Activated T-cell treated with anti-CD3 and anti-CD28 coated beads, Interleukin-2, amount 50 U/mL, for 4 hours (primary cell): ENCODE results near the gene ADIPOR2. TPM values are rescaled to one million over a fixed set of nuclear protein-coding genes. Genes with fewer than 3 reads are reported as not detected.

Source experiments
- ATAC-seq, 2 donors: fragments of 200-7000 bp; cut with Tn5 transposase; one replicate each; pipeline ENCODE4 v1.10.0; 2021
- DNase-seq: peaks from one replicate; pipeline ENCODE4 v3.0.0-alpha.2; 2020
- H3K27me3 Mint-ChIP-seq: one replicate; pipeline ENCODE4 v1.8.0; 2021; ENCODE audit warnings: low read depth, mixed read lengths
- H3K36me3 Mint-ChIP-seq: one replicate; pipeline ENCODE4 v1.8.0; 2022; ENCODE audit warnings: mixed read lengths; ENCODE audit not compliant: insufficient read depth
- H3K4me1 Mint-ChIP-seq: one replicate; pipeline ENCODE4 v1.8.0; 2021; ENCODE audit warnings: low read depth, mixed read lengths
- H3K4me3 Mint-ChIP-seq: one replicate; pipeline ENCODE4 v1.8.0; 2021; ENCODE audit warnings: mild to moderate bottlenecking, moderate library complexity, mixed read lengths
- H3K9me3 Mint-ChIP-seq: one replicate; pipeline ENCODE4 v1.8.0; 2021; ENCODE audit warnings: mixed read lengths
- total RNA-seq, 3 donors: library from RNA; stranded (reverse); gene quantifications; one replicate each; pipeline ENCODE4 v1.2.1, GENCODE V29; 2021

Gene ADIPOR2
- total RNA-seq, 3 donors from 2014 or later = 45.0 to 54.2 (median 46.8) TPM

DNA sequence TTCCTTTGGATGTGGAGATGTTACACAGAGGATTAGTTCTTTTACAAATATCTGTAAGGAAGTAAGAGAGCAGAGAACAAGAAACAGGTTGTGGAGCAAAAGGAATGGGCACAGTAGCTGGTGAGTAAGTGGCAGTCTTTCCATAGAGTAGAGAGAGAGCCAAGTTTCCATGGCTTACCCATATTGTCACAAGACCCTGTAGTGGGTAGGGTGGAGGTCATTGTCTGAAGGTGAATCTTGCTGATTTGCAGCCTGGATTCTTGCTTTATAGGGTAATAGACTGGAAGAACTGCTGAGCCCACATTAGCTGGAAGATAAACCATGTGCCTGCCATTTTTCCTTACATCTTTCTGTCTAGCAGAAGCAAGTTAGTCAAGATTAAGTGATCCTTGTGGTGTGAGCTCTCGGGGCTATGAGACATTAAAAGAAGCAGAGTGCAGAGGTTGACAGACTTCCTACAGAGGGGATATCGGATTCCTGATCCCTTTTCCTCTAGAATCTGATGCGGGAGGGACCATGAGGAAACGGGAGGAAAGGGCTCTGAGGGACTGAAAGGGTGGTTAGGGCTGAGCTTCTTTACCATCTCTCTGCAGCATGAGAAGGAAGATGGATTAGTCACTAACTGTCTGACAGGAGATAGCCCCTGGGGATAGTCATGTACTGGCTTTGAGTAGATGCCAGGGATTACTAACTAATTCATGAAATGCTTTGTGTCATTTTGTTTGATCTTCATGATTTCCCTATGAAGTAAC, 85.5 kb downstream of the ADIPOR2 start:
- Mint-ChIP-seq H3K9me3 (no peaks in the 10 kb centered on the region), H3K27me3 (no peaks in the 10 kb centered on the region), H3K4me1 (peaks cover 9% of the 10 kb centered on the region), H3K4me3 (no peak overlapping the region), H3K36me3 (peaks cover 48% of the 10 kb centered on the region)
- DNase-seq (no peak), ATAC-seq (no peak)

DNA sequence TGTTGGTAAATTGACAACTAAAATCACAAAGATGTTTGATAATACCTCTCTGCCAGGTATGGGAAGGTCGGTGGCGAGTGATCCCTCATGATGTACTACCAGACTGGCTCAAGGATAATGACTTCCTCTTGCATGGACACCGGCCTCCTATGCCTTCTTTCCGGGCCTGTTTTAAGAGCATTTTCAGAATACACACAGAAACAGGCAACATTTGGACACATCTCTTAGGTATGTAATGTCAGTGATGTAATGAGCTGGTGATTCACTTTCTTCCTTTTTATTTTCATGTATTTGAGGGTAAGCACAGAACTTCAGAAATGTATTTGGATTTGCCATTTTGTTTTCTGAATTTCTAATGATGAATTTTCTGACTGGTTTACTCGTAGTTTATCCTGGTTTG, 86.9 kb downstream of the ADIPOR2 start:
- H3K4me1 Mint-ChIP-seq = peaks cover 9% of the 10 kb centered on the region
- no peak for ATAC-seq
- no peaks in the 10 kb centered on the region for H3K27me3 Mint-ChIP-seq
- H3K9me3 Mint-ChIP-seq = no peaks in the 10 kb centered on the region
- H3K36me3 Mint-ChIP-seq = peaks cover 45% of the 10 kb centered on the region
- DNase-seq = no peak
- H3K4me3 Mint-ChIP-seq = no peak overlapping the region

DNA sequence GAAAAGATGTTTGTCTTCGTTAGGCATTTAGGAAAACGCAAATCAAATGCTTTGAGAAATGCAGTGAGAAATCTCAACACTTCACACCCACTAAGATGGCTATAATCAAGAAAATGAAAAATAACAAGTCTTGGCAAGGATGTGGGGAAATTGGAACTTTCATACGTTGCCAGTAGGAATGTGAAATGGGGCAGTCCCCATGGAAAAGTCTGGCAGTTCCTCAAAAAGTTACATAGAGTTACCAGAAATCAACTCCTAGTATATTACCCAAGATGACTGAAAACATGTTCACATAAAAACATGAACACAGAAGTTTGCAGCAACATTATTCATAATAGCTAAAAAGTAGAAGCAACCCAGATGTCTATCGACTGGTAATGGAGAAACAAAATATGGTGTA, 88.0 kb downstream of the ADIPOR2 start:
- DNase-seq (no peak), ATAC-seq (no peak)
- Mint-ChIP-seq H3K9me3 (no peaks in the 10 kb centered on the region), H3K4me3 (no peak overlapping the region), H3K36me3 (peaks cover 41% of the 10 kb centered on the region), H3K4me1 (peaks cover 9% of the 10 kb centered on the region), H3K27me3 (no peaks in the 10 kb centered on the region)

DNA sequence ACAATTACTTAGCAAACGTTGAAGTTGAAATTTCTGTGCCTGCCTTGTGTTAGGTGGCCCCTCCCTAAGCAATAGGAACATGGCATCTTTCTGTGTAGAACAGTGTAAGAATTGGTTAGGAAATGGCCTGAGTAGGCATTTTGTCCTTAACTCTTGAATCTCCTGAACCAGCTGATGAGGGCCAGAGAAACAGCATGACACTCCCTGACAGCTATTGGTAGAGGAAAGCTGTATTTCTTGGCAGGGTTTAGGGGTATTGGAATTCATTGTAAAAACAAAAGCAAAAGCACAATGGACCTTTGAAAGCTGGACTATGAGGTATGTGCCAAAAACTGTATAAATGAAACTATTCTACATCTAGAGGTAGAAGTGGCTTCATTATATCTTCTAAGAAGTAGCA, 88.9 kb downstream of the ADIPOR2 start:
- no peaks in the 10 kb centered on the region for H3K9me3 Mint-ChIP-seq
- no peak overlapping the region for H3K4me3 Mint-ChIP-seq
- peaks cover 44% of the 10 kb centered on the region for H3K36me3 Mint-ChIP-seq

DNA sequence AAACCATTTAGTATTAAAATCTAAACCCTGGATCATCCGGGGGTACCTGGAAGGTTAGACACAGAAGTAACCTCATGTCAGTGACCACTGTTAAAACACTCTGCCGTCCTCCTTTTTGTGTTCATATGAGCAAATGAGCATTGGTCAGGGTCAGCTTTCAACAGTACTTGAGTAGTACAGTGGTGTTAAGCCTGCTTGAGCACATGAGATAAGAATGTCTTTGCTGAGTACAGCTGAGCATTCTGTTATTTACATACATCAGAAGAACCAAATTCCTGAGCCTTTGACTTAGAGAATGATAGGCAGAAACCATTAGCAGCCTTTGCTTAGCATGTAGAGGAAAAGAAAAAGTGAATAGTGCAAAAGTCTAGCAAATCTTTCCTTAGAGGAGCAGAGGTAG, 90.9 kb downstream of the ADIPOR2 start:
- Mint-ChIP-seq H3K36me3 (peaks cover 36% of the 10 kb centered on the region), H3K4me3 (no peak overlapping the region), H3K4me1 (no peaks in the 10 kb centered on the region), H3K9me3 (no peaks in the 10 kb centered on the region), H3K27me3 (no peaks in the 10 kb centered on the region)
- ATAC-seq = no peak
- no peak for DNase-seq

More for the DNA sequence above, 88.9 kb downstream of the ADIPOR2 start:
- ATAC-seq (no peak), DNase-seq (no peak)
- Mint-ChIP-seq H3K27me3 (no peaks in the 10 kb centered on the region), H3K4me1 (peaks cover 9% of the 10 kb centered on the region)

DNA sequence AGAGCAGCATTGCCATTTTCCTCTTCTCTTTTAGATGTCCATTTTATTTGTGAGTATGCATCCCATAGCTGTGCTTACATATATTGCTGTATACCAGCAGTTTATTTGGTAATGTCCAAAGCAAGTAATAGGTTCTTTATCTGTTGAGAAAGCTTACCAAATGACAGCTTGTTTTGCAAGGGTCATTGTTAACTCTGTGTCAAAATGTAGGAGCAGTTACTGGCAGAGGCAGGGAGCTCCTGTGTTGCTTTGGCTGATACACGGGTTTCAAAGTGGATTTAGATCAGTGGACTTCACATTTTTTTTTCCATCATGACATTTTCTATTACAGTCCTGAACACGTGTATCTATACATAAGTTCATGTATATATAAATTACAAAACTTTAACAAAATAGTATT, 91.3 kb downstream of the ADIPOR2 start:
- Mint-ChIP-seq H3K27me3 (no peaks in the 10 kb centered on the region), H3K9me3 (no peaks in the 10 kb centered on the region), H3K4me1 (no peaks in the 10 kb centered on the region), H3K36me3 (peaks cover 33% of the 10 kb centered on the region), H3K4me3 (no peak overlapping the region)
- ATAC-seq (no peak), DNase-seq (no peak)

DNA sequence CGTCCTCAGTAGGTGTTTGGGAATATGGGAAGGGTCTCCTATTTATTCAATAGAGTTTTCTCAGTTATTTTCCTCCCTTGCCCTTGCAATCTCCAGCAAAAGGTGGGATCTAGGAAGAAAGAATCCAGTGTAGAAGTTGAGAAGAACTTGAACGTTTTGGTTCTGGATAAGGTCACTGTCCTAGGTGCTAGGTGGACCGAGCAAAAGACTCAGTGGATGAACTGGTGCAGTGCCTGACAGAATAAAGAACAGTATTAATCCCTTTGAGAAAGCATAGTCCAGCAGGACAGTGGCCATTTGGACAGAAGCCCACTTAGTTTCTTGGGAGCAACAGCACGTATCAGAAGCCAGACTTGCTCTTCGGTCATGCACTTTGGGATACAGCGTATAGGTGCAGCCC, 96.8 kb downstream of the ADIPOR2 start:
- ATAC-seq (no peak), DNase-seq (no peak)
- H3K4me1 Mint-ChIP-seq = peaks cover 15% of the 10 kb centered on the region
- no peak overlapping the region for H3K4me3 Mint-ChIP-seq
- H3K36me3 Mint-ChIP-seq = peaks cover 15% of the 10 kb centered on the region
- H3K27me3 Mint-ChIP-seq = no peaks in the 10 kb centered on the region
- no peaks in the 10 kb centered on the region for H3K9me3 Mint-ChIP-seq

DNA sequence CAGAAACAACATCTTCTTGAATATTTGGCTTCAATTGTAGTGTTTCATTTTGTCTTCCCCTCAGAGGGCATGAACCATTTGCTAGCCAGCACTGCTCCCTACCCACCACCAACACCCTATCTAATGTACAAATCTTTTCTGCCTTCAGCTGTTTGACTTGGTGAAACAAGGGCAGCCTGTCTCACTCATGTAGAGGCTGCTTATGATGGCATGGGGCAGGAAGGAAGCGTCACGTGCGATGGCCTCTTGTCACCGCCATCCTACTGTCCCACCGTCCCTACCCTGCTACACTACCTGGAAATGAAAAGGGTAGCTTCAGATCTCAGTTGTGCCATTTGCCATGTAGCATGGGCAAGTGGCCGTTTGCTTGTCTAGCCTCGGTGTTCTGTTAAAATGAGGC, 99.6 kb downstream of the ADIPOR2 start:
- H3K4me3 Mint-ChIP-seq = no peak overlapping the region
- peaks cover 4% of the 10 kb centered on the region for H3K36me3 Mint-ChIP-seq
- H3K9me3 Mint-ChIP-seq = no peaks in the 10 kb centered on the region
- no peak for DNase-seq
- H3K4me1 Mint-ChIP-seq = peaks cover 15% of the 10 kb centered on the region
- no peaks in the 10 kb centered on the region for H3K27me3 Mint-ChIP-seq
- ATAC-seq = no peak

DNA sequence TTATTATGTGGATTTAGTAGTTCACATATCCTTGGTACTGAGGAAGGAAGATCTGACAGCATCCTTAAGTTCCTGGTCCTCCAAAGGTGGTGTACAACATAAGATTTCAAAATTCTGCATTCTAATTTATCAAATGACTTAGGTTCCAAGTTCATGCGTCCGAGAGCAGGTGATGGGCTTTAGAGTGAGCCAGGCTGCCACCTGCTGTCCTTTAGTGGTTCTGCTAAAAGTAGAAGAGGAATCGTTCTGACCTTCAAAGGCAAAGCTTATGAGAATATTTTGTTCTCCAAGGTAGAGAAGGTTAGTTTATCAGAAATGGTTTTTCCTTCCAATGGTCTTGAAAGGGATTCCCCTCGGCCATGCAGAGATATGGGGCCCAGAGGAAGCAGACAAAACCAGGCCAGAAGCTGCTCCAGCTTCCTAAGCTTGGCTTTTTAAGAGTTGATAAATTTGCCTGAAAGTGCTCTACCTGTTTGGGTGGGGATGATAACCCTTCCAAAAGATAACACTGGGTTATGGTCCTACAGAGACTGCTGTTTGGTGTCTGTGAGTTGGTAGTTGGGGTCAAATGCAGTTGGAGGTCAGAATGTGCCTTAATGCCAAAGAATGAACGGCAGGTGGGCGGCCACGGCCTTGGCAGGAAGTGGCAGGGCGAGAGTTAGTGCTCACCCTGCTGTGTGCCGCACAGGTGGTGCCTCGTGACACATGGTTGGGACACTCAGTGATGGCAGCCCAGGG, 100.4 kb downstream of the ADIPOR2 start:
- Mint-ChIP-seq H3K27me3 (no peaks in the 10 kb centered on the region), H3K9me3 (no peaks in the 10 kb centered on the region), H3K4me1 (peaks cover 19% of the 10 kb centered on the region), H3K4me3 (no peak overlapping the region), H3K36me3 (peaks cover 4% of the 10 kb centered on the region)
- ATAC-seq (peak; percentile 38 to 50), DNase-seq (peak; percentile 64)

DNA sequence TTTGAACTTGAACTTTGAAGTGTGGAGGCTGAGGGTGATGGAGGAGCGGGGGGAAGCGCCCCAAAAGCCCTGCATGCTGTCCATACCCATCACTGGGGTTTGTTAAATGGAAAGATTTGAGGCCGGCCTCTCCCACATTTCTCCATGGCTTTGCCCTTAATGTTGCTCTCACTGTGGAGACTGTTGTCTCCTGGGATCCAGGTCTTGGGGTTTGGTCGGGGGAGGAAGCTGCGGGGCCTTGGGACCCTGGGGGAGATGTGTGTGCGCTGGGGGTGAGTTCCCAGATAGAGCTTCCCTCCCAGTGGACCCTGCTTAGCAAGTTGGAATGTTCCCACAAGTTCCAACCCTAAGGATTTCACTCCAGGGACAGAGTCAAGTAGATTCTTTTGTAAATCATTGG, 101.5 kb downstream of the ADIPOR2 start:
- Mint-ChIP-seq H3K36me3 (peaks cover 3% of the 10 kb centered on the region), H3K27me3 (no peaks in the 10 kb centered on the region), H3K4me3 (no peak overlapping the region), H3K9me3 (no peaks in the 10 kb centered on the region), H3K4me1 (peaks cover 19% of the 10 kb centered on the region)
- ATAC-seq = no peak
- DNase-seq = no peak

DNA sequence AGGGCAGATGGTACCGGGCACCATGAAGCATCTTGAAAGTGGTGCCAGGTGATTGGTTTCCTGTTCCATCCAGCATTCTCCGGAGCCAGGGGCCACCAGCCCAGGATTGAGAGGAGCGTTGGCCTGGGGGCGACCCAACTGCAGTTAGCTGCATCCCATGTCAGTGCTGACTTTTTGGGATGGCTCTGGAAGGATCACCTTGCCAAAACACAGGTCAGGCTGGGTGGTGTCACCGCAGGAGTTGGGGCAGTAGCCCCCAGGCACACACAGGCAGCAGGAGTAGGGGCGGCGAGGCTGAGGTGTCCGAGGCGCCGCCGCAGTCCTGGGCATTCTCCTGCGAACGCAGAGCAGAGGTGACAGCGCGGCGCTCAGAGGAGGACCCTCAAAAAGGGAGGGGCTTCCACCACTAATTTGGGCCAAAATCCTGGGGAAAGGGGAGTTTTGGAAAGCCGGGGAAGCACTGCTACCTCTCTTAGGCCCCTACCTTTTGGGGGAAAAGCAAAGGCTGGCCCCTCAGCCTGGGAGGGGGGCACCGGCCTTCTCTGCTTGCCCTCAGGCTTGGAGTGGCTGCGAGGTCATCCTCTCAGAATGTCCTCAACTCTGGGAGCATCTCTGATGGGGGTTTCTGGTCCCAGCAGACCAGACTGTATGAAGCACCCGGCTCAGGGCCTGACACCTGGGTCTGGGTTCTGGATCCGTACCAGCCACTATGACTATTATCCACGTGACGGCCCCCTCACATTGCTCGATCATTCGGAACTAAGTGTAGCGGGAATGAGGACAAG, 102.7 kb downstream of the ADIPOR2 start:
- no peak overlapping the region for H3K4me3 Mint-ChIP-seq
- H3K9me3 Mint-ChIP-seq = no peaks in the 10 kb centered on the region
- no peak for ATAC-seq
- no peak for DNase-seq
- peaks cover 19% of the 10 kb centered on the region for H3K4me1 Mint-ChIP-seq
- no peaks in the 10 kb centered on the region for H3K27me3 Mint-ChIP-seq
- no peaks in the 10 kb centered on the region for H3K36me3 Mint-ChIP-seq

DNA sequence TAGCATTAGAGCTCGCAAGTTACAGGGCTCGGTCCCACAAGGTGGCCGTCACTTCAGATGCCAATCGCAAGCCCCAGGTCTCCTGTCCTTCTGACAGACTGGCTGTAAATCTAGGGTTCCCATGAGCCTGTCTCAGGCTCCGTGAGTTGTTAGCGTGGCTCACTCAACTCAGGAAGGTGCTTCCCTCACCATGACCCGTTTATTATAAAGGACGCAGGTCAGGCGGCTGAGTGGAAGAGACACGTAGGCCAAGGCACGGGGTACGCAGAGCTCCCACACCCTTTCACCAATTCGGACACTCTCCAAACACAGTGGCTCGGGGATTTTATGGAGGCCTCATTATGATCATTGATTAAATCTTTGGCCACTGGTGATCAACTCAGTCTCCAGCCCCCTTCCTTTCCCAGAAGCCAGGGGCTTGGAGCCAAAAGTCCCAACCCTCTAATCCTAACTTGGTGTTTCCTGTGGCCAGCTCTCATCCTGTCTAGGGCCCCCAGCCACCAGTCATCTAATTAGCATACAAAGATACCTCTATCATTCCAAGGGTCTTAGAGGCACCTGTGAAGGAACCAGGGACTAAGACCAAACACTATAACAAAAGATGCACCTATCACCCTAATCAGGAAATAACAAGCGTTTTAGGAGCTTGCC, 103.7 kb downstream of the ADIPOR2 start:
- ATAC-seq = no peak
- DNase-seq = no peak
- Mint-ChIP-seq H3K36me3 (no peaks in the 10 kb centered on the region), H3K4me1 (peaks cover 19% of the 10 kb centered on the region), H3K4me3 (no peak overlapping the region), H3K27me3 (no peaks in the 10 kb centered on the region), H3K9me3 (no peaks in the 10 kb centered on the region)

DNA sequence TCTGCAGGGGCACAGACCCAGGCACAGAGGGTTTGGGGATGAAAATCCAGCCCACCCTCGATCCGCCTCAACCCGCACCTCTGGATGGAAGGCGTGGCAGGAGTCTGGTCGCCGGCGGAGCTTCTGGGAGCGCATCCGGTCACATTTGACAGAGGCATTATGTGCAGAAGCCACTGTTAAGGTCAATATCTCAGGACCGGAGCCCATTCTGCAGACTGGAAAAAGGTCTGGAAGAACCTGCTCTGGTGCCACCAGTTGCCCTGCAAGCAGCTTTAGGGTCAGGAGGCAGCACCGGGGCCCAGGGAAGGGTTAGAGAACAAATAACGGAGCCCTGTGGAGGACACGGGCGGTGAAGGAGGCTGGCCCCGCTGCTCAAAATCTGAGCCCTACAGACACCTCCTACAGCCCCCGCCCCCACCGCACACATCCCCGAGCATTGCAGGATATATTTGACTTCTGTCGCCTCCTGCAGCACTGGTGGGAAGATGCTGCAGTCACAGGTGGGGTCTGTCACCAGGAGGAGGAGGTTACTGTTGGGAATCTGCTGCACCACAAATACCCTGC, 104.4 kb downstream of the ADIPOR2 start:
- no peaks in the 10 kb centered on the region for H3K9me3 Mint-ChIP-seq
- DNase-seq = no peak
- H3K4me1 Mint-ChIP-seq = peaks cover 19% of the 10 kb centered on the region
- no peak for ATAC-seq
- H3K4me3 Mint-ChIP-seq = peak overlapping the region; percentile 68
- no peaks in the 10 kb centered on the region for H3K36me3 Mint-ChIP-seq
- no peaks in the 10 kb centered on the region for H3K27me3 Mint-ChIP-seq
